ENCODE data around the gene HDAC4. TPM values are rescaled to one million over a fixed set of nuclear protein-coding genes. Genes with fewer than 3 reads are reported as not detected.

The HDAC4 gene
- total RNA-seq, 1 experiment from 2014 or later, result 47.6 TPM

DNA sequence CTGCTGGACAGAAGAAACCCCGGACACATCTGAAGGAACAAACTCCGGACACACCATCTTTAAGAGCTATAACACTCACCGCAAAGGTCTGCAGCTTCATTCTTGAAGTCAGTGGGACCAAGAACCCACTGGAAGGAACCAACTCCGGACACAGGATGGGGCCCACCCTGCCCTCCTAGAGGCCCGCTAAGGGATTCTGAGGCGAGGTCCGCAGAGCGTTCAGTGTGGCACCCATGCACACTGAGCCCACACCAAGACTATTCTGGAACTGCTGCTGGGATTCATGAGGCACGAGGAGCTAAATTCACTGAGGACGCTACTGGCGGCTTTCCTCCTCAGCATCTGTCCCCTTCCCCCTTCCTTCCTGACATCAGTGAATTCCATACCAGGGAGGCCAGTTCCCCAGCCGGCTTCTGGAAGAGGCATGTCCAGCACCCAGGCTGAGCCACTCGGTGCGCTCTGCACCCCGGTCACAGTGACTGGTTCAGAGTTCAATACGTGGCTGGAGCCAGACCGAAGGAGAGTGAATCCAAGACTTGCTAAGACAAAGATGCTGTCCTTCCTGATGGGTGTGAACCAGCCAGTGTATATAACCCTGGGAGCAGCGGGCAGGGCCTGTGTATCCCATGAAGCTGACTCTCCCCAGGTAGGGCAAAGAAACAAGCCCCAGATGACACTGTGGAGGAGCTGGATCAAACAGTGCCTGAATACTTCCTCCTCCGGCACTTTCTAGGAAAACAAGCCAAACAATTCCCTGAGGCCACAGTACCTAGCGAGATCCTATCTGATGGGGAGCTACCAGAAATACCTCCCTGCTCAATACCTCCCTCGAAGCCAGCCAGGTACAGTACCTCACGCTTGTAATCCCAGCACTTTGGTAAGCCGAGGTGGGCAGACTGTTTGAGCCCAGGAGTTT lies 11.1 kb downstream of the HDAC4 start:
- RAD21 ChIA-PET (ENCODE audit: low non-redundant PET in 1 of 2, low total read pairs in 2 of 2, uncharacterized antibody in 2 of 2, unreplicated experiment in 2 of 2), result no interaction called here
- no peak for DNase-seq (ENCODE audit: low read depth, low spot score)
- Histone ChIP-seq H3K9me2 (ENCODE audit: insufficient read depth) (no peaks in the 10 kb centered on the region), H2AFZ (ENCODE audit: low read depth, low read length, poor library complexity, severe bottlenecking) (no peak overlapping the region), H3K36me3 (ENCODE audit: control insufficient read depth in 1 of 2, insufficient read depth in 2 of 2, low read length in 2 of 2) (no peaks in the 10 kb centered on the region; a peak in 1 of 4 replicates), H3K27ac (ENCODE audit: low read depth, low read length) (no peak overlapping the region), H3K4me1 (ENCODE audit: control insufficient read depth in 1 of 2, insufficient read depth in 2 of 2, low read length in 2 of 2) (peaks cover 0 to 6% of the 10 kb centered on the region in 2 experiments; a peak in 1 of 4 replicates), H3K27me3 (ENCODE audit: insufficient read depth, low read length) (no peaks in the 10 kb centered on the region), H3K4me2 (ENCODE audit: low read length) (no peak overlapping the region), H3K9ac (ENCODE audit: low read length) (no peak overlapping the region), H3K4me3 (replicated peaks in 1 of 2; ENCODE audit: low read depth in 1 of 2, low read length in 2 of 2) (no peak overlapping the region), H4K20me1 (ENCODE audit: insufficient read depth) (no peaks in the 10 kb centered on the region), H3K9me3 (ENCODE audit: control insufficient read depth in 1 of 2, insufficient read depth in 1 of 2, low read depth in 1 of 2, low read length in 2 of 2) (no peaks in the 10 kb centered on the region), H3K79me2 (ENCODE audit: insufficient read depth, low read length) (peaks cover 63% of the 10 kb centered on the region)
- intact Hi-C loops (cut with micrococcal nuclease), result loop anchor here (10.0 kb wide), 1 partner anchor 605 kb away; no protein-coding TSS in a partner anchor
- BruUV-seq (replicated peaks), result no TSS peak
- CTCF ChIA-PET, result interaction anchor here (1.0 kb wide), 1 partner anchor 11 kb away, joined by 3 read pairs; the partner anchor contains the start of gene HDAC4
- no peak for TF ChIP-seq JUND (IDR thresholded peaks at IDR 0.05)
- no peak for TF ChIP-seq SIN3A (IDR thresholded peaks at IDR 0.05; ENCODE audit: low read depth)
- TF ChIP-seq, protein P1, sequence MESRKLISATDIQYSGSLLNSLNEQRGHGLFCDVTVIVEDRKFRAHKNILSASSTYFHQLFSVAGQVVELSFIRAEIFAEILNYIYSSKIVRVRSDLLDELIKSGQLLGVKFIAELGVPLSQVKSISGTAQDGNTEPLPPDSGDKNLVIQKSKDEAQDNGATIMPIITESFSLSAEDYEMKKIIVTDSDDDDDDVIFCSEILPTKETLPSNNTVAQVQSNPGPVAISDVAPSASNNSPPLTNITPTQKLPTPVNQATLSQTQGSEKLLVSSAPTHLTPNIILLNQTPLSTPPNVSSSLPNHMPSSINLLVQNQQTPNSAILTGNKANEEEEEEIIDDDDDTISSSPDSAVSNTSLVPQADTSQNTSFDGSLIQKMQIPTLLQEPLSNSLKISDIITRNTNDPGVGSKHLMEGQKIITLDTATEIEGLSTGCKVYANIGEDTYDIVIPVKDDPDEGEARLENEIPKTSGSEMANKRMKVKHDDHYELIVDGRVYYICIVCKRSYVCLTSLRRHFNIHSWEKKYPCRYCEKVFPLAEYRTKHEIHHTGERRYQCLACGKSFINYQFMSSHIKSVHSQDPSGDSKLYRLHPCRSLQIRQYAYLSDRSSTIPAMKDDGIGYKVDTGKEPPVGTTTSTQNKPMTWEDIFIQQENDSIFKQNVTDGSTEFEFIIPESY (IDR thresholded peaks at IDR 0.05; ENCODE audit: extremely low read depth, insufficient replicate concordance, low read length), result no peak
- TF ChIP-seq, protein P2, sequence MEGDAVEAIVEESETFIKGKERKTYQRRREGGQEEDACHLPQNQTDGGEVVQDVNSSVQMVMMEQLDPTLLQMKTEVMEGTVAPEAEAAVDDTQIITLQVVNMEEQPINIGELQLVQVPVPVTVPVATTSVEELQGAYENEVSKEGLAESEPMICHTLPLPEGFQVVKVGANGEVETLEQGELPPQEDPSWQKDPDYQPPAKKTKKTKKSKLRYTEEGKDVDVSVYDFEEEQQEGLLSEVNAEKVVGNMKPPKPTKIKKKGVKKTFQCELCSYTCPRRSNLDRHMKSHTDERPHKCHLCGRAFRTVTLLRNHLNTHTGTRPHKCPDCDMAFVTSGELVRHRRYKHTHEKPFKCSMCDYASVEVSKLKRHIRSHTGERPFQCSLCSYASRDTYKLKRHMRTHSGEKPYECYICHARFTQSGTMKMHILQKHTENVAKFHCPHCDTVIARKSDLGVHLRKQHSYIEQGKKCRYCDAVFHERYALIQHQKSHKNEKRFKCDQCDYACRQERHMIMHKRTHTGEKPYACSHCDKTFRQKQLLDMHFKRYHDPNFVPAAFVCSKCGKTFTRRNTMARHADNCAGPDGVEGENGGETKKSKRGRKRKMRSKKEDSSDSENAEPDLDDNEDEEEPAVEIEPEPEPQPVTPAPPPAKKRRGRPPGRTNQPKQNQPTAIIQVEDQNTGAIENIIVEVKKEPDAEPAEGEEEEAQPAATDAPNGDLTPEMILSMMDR (IDR thresholded peaks at IDR 0.05 in 2 of 3, conservative IDR thresholded peaks at IDR 0.05 in 1 of 3; ENCODE audit: borderline replicate concordance in 1 of 3, insufficient read depth in 1 of 3, low read depth in 2 of 3, low read length in 2 of 3), result no peak
- no peak for TF ChIP-seq POLR2AphosphoS5 (IDR thresholded peaks at IDR 0.05; ENCODE audit: low read depth, low read length)
- TF ChIP-seq RAD21 (IDR thresholded peaks at IDR 0.05; ENCODE audit: low read depth), result no peak
- no peak for TF ChIP-seq ELF1 (IDR thresholded peaks at IDR 0.05; ENCODE audit: borderline replicate concordance, low read depth)
- POLR2A ChIA-PET, result no interaction called here
- ATAC-seq, result no peak
